ENCODE results near the gene TMEM31.

GRCh38 chrX:103733017-103733416 lies 22.3 kb downstream of the TMEM31 start:
- TF ChIP-seq, protein P1, sequence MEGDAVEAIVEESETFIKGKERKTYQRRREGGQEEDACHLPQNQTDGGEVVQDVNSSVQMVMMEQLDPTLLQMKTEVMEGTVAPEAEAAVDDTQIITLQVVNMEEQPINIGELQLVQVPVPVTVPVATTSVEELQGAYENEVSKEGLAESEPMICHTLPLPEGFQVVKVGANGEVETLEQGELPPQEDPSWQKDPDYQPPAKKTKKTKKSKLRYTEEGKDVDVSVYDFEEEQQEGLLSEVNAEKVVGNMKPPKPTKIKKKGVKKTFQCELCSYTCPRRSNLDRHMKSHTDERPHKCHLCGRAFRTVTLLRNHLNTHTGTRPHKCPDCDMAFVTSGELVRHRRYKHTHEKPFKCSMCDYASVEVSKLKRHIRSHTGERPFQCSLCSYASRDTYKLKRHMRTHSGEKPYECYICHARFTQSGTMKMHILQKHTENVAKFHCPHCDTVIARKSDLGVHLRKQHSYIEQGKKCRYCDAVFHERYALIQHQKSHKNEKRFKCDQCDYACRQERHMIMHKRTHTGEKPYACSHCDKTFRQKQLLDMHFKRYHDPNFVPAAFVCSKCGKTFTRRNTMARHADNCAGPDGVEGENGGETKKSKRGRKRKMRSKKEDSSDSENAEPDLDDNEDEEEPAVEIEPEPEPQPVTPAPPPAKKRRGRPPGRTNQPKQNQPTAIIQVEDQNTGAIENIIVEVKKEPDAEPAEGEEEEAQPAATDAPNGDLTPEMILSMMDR (IDR thresholded peaks at IDR 0.05) = no peak
- no peak for TF ChIP-seq POLR2A (IDR thresholded peaks at IDR 0.05; ENCODE audit: low read depth)

Measured in esophagus muscularis mucosa (tissue), 3 donors.